Measurements from ENCODE around the gene FANCI.
A peak's percentile ranks its signal among the peaks of the same experiment; 100 is the strongest.

Gene FANCI

GRCh38 chr15:89334510-89335297 is 90.9 kb downstream of the FANCI start, which contains the start of gene POLG:
TSS of gene POLG (minus strand) at chr15:89334824. CDS start at chr15:89333754, 1,070 bp downstream.
- peak; percentile 97 for DNase-seq

GRCh38 chr15:89335298-89336041 is 91.7 kb downstream of the FANCI start:
- peak; percentile 57 for DNase-seq

DNA sequence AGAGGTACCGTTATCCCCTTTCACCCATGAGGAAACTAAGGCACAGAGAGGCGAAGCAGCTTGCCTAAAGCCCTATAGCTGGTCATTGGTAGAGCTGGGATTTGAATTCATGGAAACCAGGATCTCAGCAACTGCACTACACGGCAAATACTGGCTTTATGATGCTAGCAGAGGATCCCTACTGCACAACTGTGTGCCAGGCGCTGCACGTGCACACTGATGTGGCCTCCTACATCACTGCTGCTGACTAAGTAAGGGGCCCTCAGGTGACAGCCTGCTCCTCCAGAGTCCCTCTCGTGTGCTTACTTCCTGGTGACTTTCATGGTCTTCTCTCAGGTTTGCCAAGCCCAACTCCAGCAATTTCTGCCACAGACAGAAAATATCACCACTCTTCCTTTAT is 94.3 kb downstream of the FANCI start:
- no peak for DNase-seq

GRCh38 chr15:89340573-89340972 is 96.8 kb downstream of the FANCI start:
- no peak for DNase-seq

- no peak for DNase-seq
Measured at GRCh38 chr15:89341316-89342005, 97.7 kb downstream of the FANCI start.

DNA sequence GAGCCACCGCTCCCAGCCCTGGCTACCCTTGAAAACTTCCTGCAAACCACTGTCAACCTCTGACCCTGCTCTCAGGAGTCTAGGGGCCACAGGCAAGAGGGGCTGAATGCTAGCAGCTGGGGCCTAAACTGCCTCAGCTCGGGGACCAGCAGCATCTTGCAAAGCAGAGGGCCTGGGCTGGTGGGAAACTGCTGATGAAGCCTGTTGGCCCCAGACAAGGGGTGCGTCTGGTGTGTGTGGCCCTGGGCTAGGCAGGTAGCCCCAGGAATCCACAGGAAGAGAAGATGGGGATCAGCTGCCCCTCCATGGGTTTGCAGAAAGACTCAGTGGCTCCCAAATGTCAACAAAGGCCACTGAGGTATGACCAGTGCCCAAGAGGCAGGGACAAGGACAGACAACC is 99.1 kb downstream of the FANCI start:
- no peak for DNase-seq

GRCh38 chr15:89345248-89345647 is 101.5 kb downstream of the FANCI start:
- no peak for DNase-seq

DNA sequence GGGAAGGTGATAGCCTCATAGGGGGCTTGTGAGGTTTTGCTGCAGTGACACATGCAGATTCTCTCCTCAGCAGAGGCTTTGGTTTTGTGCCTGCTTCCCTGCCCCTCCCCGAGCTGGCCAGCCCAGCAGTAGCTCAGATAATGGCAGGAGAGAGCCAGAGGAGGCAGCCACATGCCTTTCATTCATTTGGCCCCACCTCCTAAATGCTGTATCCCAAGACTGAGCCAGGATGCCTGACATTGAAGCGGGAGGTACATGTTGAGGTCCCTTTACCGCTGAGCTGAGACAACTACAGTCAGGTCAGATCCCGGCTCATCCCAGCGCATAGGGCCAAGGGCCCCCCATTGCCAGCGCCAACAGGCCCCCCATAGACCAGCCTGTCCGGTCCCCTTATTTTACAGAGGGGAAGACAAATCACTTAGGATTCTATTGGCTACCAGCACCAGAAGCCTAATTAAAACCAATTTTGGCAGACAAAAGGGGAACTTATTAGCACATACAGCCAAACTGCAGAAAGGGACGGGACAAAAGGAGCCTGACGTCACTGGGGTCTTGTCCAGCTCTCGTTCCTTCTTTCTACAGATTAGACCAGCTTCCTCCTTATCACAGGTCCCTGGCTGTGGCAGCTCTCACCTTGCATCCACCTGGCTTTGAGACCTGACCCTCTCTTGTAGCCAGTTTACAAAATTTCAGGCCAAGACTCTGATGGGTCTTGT is 102.9 kb downstream of the FANCI start:
- no peak for DNase-seq

DNA sequence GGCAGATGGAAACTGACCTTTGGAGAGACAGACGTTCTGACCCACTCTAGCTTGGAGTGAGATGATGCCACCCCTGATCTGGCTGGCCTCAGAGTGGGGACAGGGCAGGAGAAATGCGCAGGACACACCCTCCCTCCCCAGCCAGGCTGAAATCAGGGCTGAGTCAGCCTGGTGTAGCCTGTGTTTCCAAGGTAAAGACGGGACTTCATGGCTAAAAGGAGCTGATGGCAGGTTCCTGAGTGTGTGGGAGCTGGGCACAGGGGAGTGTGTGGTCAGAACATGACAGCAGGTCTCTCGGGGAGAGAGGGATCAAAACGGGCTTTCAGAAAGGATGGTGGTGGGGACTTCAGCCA is 105.4 kb downstream of the FANCI start:
- DNase-seq: no peak

DNA sequence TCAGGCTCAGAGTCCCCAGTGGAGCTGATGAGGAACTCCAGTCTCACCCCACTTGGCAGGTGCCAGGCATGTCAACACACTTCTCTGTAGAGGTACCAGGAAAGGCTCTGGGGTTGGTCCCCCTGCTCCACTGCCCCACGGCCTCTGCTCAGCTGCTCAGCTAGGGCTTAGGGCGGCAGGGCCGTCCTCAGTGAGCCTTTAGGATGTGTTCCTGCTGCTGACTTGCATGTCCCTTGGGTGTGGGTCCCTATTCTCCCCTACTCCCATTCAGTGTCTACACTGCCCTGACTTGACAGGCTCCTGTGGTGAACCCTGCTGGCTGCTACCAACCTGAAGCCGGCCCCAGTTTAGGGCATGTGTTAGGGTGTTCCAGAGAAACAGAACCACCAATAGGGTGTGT is 108.7 kb downstream of the FANCI start:
- no peak for DNase-seq

DNA sequence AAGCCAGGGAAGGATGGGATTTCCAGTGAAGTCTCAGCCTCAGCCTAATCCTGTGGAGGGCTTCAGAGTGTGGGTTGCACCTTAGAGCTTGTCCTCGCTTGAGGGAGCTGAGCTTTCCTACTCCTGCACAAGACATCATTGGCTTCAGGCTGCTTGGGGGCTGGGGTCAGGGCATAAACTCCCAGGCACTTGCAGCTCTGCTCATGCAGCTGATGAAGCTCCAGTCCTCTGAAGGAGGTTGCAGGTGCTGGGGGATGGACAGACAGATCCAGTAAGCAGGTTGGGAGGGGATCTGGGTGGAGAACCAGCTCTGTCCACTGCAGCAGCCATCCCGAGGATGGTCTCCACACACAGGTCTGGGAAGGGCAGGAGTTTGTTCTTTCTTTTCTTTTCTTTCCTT is 110.2 kb downstream of the FANCI start:
- no peak for DNase-seq

- DNase-seq: no peak
Measured at GRCh38 chr15:89356634-89357298, 113.0 kb downstream of the FANCI start.

DNA sequence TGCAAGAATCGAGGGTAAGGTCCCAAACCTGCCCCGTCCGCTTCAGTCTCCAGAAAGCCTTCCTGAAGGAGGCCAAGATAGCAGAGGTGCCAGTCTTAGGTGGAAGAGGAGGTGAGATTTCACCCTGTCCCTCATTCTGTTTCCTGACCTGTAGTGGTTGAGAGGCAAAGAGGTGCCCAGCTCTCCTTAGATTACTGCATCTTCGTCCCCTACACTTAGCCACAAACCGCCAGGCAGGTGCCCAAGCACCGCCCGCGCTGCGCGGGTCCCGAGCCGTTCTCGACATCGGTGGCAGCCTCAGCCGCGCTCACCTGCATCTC is 114.6 kb downstream of the FANCI start:
- no peak for DNase-seq

DNA sequence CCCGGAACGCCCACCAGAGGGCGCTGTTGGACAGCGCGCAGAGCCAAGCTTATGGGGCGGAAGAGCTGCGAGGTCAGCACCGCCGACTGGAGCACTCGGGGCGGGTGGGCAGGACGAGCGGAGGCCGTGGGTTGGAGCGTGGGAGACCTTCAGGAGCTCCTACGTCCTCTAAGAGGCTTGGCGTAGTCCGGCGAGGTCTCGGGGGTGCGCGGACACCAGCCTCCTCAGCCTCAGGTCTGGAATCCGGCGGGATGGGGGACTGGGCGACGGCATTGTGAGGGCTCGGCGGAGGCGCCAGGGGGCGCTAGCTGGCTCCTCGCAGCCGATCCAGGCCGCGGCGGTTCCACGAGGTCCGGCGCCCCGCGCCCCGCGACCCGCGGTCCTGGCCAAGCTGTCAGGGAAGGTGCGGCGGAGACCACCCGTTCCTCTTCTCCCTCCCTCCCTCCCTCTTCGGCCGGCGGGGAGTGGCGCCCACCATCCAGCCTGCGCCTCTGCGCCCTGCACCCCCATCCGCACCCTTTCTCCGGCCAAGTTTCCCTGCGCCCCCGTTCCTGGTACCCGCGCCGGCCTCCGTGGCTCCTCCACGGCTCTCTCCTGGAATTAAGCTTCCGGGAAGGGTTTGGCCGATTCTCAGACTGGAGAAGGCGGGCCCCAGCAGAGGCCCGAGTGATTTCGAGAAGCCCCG is 115.1 kb downstream of the FANCI start:
- DNase-seq: peak; percentile 82

GRCh38 chr15:89359471-89360293 is 115.9 kb downstream of the FANCI start:
- DNase-seq: no peak

GRCh38 chr15:89360294-89360971 is 116.7 kb downstream of the FANCI start:
- DNase-seq: no peak

GRCh38 chr15:89361451-89362202 is 117.8 kb downstream of the FANCI start:
- DNase-seq: peak; percentile 64

DNA sequence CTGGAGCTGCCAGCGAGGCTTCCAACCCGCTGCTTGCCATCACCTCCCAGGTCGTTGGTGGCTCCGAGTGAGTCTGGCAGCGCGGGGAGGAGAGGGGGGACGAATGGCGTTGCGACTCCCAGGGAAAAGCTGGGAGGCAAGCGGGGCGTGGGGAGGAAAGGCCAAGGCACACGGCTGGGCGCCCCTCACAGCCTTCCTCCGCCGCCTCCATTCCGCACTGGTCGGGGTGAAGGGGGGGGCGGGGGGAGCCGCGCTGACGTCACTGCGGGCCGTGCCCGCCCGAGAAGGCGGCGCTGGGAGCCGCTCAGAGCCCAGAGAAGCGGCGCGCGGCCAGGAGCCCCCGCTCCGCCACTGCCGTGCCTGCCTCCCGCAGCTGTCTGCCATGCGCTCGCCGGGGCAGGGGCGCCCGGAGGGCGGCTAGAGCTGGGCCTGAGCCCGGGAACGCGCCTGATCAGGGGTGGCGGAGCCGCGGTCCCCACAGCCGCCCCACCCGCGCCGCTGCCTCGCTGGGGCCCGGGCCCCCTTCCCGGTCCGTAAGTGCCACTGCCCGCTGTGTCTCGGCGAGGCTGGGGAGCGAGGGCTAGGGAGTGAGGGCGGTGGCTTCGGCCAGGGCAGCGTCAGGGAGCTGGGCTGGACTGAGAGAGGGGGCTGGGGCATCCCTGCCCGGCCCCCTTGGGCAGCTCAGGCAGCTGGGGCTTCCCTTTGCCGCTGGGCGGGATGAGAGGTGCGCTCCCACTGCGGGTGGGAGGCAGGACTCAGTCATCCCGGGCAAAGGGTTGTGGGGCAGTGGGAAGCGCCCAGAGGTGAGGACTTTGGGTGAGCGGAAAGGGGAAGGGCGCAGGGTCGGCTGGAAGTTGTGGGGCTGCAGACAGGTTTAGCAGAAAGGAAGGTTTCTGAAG is 118.7 kb downstream of the FANCI start:
- DNase-seq: peak; percentile 33

DNA sequence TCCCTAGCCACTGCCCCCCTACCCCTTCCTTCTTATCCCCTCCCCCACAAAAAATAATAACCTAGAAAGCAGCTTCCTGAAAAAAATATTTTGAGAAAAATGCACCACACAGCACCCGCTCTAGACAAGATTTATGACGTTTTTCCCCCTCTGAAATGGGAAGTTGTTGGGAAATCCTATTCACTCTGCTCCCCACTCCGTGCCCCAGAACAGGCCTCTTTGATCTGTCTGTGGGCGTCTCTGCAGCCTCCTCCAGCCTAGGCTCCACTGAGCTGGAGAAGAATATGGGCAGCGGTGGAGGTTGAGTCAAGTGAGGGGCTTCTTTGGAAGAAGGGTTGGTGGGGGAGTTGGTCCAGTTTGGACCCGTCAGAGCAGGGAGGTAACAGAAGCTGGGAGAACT is 119.4 kb downstream of the FANCI start:
- no peak for DNase-seq

Data from CD4-positive, alpha-beta T cell treated with Interleukin-17A for 4 hours (primary cell).